Trophoblast cell (in vitro differentiated cells and primary cell): ENCODE data around the gene TET1.
A peak's percentile ranks its signal among the peaks of the same experiment; 100 is the strongest.

Experiments
- DNase-seq, 2 donors: peaks; one replicate each; pipeline ENCODE4 v3.0.0-alpha.2; 2016
- H2AFZ ChIP-seq: 2 replicates; pipeline ENCODE4 v1.6.1; 2013; ENCODE audit warnings: low read length, moderate library complexity, mild to moderate bottlenecking; ENCODE audit not compliant: insufficient read depth, poor library complexity
- H2AK5ac ChIP-seq: 2 replicates; pipeline ENCODE4 v1.6.1; 2013; ENCODE audit warnings: mild to moderate bottlenecking, low read length
- H2BK120ac ChIP-seq: 2 replicates; pipeline ENCODE4 v1.6.1; 2013; ENCODE audit warnings: low read length, mild to moderate bottlenecking, moderate library complexity; ENCODE audit not compliant: insufficient read depth, poor library complexity
- H2BK12ac ChIP-seq: 2 replicates; pipeline ENCODE4 v1.6.1; 2013; ENCODE audit warnings: mild to moderate bottlenecking, low read length, moderate library complexity
- H2BK5ac ChIP-seq: 2 replicates; pipeline ENCODE4 v1.6.1; 2013; ENCODE audit warnings: low read length, low read depth, moderate library complexity, mild to moderate bottlenecking; ENCODE audit not compliant: poor library complexity
- H3K14ac ChIP-seq: 2 replicates; pipeline ENCODE4 v1.6.1; 2013; ENCODE audit warnings: mild to moderate bottlenecking, low read length
- H3K18ac ChIP-seq: 2 replicates; pipeline ENCODE4 v1.6.1; 2013; ENCODE audit warnings: mild to moderate bottlenecking, low read length
- H3K23ac ChIP-seq: 2 replicates; pipeline ENCODE4 v1.6.1; 2013; ENCODE audit warnings: low read length
- H3K27ac ChIP-seq: 2 replicates; pipeline ENCODE4 v1.5.1; 2013; ENCODE audit warnings: low read depth, mild to moderate bottlenecking, inconsistent platforms, low read length, moderate library complexity
- H3K27me3 ChIP-seq: 2 replicates; pipeline ENCODE4 v1.6.1; 2013; ENCODE audit warnings: inconsistent platforms, mild to moderate bottlenecking, low read length, moderate library complexity; ENCODE audit not compliant: insufficient read depth
- H3K36me3 ChIP-seq, 2 experiments: 1 replicate in 1 of 2; 2 replicates in 1 of 2; pipeline ENCODE4 v1.6.1; 2013; ENCODE audit warnings: low read length in 2 of 2, mild to moderate bottlenecking in 2 of 2, moderate library complexity in 1 of 2; ENCODE audit not compliant: insufficient read depth in 2 of 2, control insufficient read depth in 1 of 2
- H3K4ac ChIP-seq: 2 replicates; pipeline ENCODE4 v1.6.1; 2013; ENCODE audit warnings: low read depth, mild to moderate bottlenecking, low read length, moderate library complexity
- H3K4me1 ChIP-seq, 2 experiments: 1 replicate in 1 of 2; 2 replicates in 1 of 2; pipeline ENCODE4 v1.6.1; 2013; ENCODE audit warnings: low read length in 2 of 2, mild to moderate bottlenecking in 2 of 2, moderate library complexity in 1 of 2; ENCODE audit not compliant: insufficient read depth in 2 of 2, control insufficient read depth in 1 of 2
- H3K4me2 ChIP-seq: 2 replicates; pipeline ENCODE4 v1.6.1; 2013; ENCODE audit warnings: inconsistent platforms, mild to moderate bottlenecking, low read length, moderate library complexity
- H3K4me3 ChIP-seq: 2 replicates; pipeline ENCODE4 v1.5.1; 2013; ENCODE audit warnings: mild to moderate bottlenecking, low read depth, low read length, inconsistent platforms
- H3K79me1 ChIP-seq: one replicate; pipeline ENCODE4 v1.6.1; 2013; ENCODE audit warnings: low read length
- H3K79me2 ChIP-seq: 2 replicates; pipeline ENCODE4 v1.6.1; 2013; ENCODE audit warnings: low read length, mild to moderate bottlenecking; ENCODE audit not compliant: control insufficient read depth, insufficient read depth, poor library complexity
- H3K9ac ChIP-seq: 2 replicates; pipeline ENCODE4 v1.6.1; 2013; ENCODE audit warnings: mild to moderate bottlenecking, low read length
- H3K9me3 ChIP-seq: 2 replicates; pipeline ENCODE4 v1.6.1; 2013; ENCODE audit warnings: low read depth, mild to moderate bottlenecking, control low read depth, inconsistent platforms, low read length; ENCODE audit not compliant: insufficient read depth
- H4K12ac ChIP-seq: 2 replicates; pipeline ENCODE4 v1.6.1; 2013; ENCODE audit warnings: low read depth, mild to moderate bottlenecking, low read length, moderate library complexity
- H4K8ac ChIP-seq: 2 replicates; pipeline ENCODE4 v1.6.1; 2013; ENCODE audit warnings: low read depth, mild to moderate bottlenecking, low read length, moderate library complexity
- H4K91ac ChIP-seq: one replicate; pipeline ENCODE4 v1.6.1; 2013; ENCODE audit warnings: low read depth, mild to moderate bottlenecking, low read length, moderate library complexity
- WGBS: extraction: QIAGEN DNeasy Blood & Tissue Kit; methylation state at CpG from one replicate; pipeline ENCODE4 v1.1.7; 2013; ENCODE audit warnings: missing lambda C conversion rate; ENCODE audit not compliant: insufficient read length, insufficient coverage; ENCODE audit errors: extremely low coverage; 5-methylcytosine and 5-hydroxymethylcytosine counted together

Gene TET1

GRCh38 chr10:68586606-68587305 lies 26.6 kb downstream of the TET1 start:
- H3K9me3 ChIP-seq, result no peaks in the 10 kb centered on the region
- no peaks in the 10 kb centered on the region for H3K4me1 ChIP-seq

GRCh38 chr10:68594405-68594804 lies 34.3 kb downstream of the TET1 start:
- peaks cover 3% of the 10 kb centered on the region for H3K79me1 ChIP-seq
- H2AK5ac ChIP-seq, result no peak overlapping the region
- H3K23ac ChIP-seq, result no peak overlapping the region
- no peak overlapping the region for H4K91ac ChIP-seq
- no peak overlapping the region for H3K27ac ChIP-seq
- H2BK5ac ChIP-seq, result peak overlapping the region; percentile 31
- H3K4ac ChIP-seq, result no peak overlapping the region
- no peaks in the 10 kb centered on the region for H3K9me3 ChIP-seq
- no peaks in the 10 kb centered on the region for H3K27me3 ChIP-seq
- peak; percentile 21 to 66 for DNase-seq
- H3K14ac ChIP-seq, result peak overlapping the region; percentile 30
- H2AFZ ChIP-seq, result no peak overlapping the region
- H3K9ac ChIP-seq, result no peak overlapping the region
- peaks cover 0 to 5% of the 10 kb centered on the region in 2 experiments for H3K36me3 ChIP-seq
- H3K4me3 ChIP-seq, result no peak overlapping the region
- no CpG with 5 or more reads among the region's 5 CpGs for WGBS
- H3K4me2 ChIP-seq, result no peak overlapping the region
- peaks cover 2% of the 10 kb centered on the region for H3K79me2 ChIP-seq
- no peak overlapping the region for H2BK120ac ChIP-seq
- H4K12ac ChIP-seq, result no peak overlapping the region
- peaks cover 7 to 13% of the 10 kb centered on the region in 2 experiments for H3K4me1 ChIP-seq
- H3K18ac ChIP-seq, result no peak overlapping the region
- H2BK12ac ChIP-seq, result peak overlapping the region; percentile 71
- no peak overlapping the region for H4K8ac ChIP-seq

More at GRCh38 chr10:68586606-68587305, 26.6 kb downstream of the TET1 start:
- no peak overlapping the region for H3K14ac ChIP-seq
- no peak overlapping the region for H3K4me2 ChIP-seq
- H2BK12ac ChIP-seq, result no peak overlapping the region
- no peak overlapping the region for H2BK5ac ChIP-seq
- H3K4me3 ChIP-seq, result no peak overlapping the region
- H4K12ac ChIP-seq, result no peak overlapping the region
- H3K9ac ChIP-seq, result no peak overlapping the region
- no peaks in the 10 kb centered on the region for H3K79me2 ChIP-seq
- WGBS, result no CpG with 5 or more reads among the region's 5 CpGs
- no peaks in the 10 kb centered on the region for H3K79me1 ChIP-seq
- no peak for DNase-seq
- no peak overlapping the region for H4K91ac ChIP-seq
- no peak overlapping the region for H3K4ac ChIP-seq
- H3K23ac ChIP-seq, result no peak overlapping the region
- H2BK120ac ChIP-seq, result no peak overlapping the region
- no peak overlapping the region for H3K27ac ChIP-seq
- H3K36me3 ChIP-seq, result peaks cover 4 to 10% of the 10 kb centered on the region in 2 experiments
- no peak overlapping the region for H4K8ac ChIP-seq
- no peak overlapping the region for H2AFZ ChIP-seq
- no peak overlapping the region for H3K18ac ChIP-seq
- no peaks in the 10 kb centered on the region for H3K27me3 ChIP-seq
- H2AK5ac ChIP-seq, result no peak overlapping the region

GRCh38 chr10:68595513-68595912 lies 35.4 kb downstream of the TET1 start:
- Histone ChIP-seq H3K18ac (no peak overlapping the region), H3K4me1 (peaks cover 9 to 14% of the 10 kb centered on the region in 2 experiments), H3K4me2 (no peak overlapping the region), H3K79me2 (peaks cover 2% of the 10 kb centered on the region), H3K27ac (no peak overlapping the region), H3K23ac (no peak overlapping the region), H3K9ac (no peak overlapping the region), H4K8ac (no peak overlapping the region), H2BK120ac (no peak overlapping the region), H2AFZ (no peak overlapping the region), H4K91ac (no peak overlapping the region), H3K14ac (no peak overlapping the region), H2BK5ac (no peak overlapping the region), H3K79me1 (peaks cover 11% of the 10 kb centered on the region), H3K4me3 (no peak overlapping the region), H3K9me3 (no peaks in the 10 kb centered on the region), H2AK5ac (no peak overlapping the region), H4K12ac (no peak overlapping the region), H3K36me3 (peaks cover 0 to under 1% of the 10 kb centered on the region in 2 experiments), H3K4ac (no peak overlapping the region), H2BK12ac (no peak overlapping the region), H3K27me3 (no peaks in the 10 kb centered on the region)
- whole genome bisulfite sequencing, result no CpG with 5 or more reads among the region's 6 CpGs
- DNase-seq, result no peak

GRCh38 chr10:68597407-68597806 lies 37.3 kb downstream of the TET1 start:
- no peak overlapping the region for H3K18ac ChIP-seq
- no peak overlapping the region for H3K4me3 ChIP-seq
- no peak overlapping the region for H3K4ac ChIP-seq
- H2BK5ac ChIP-seq, result no peak overlapping the region
- no peak overlapping the region for H2BK12ac ChIP-seq
- no peaks in the 10 kb centered on the region for H3K36me3 ChIP-seq
- H3K23ac ChIP-seq, result no peak overlapping the region
- H3K4me2 ChIP-seq, result no peak overlapping the region
- no peaks in the 10 kb centered on the region for H3K27me3 ChIP-seq
- no peak overlapping the region for H2AFZ ChIP-seq
- H2AK5ac ChIP-seq, result no peak overlapping the region
- peaks cover 9 to 14% of the 10 kb centered on the region in 2 experiments for H3K4me1 ChIP-seq
- no peak overlapping the region for H2BK120ac ChIP-seq
- no peak overlapping the region for H4K91ac ChIP-seq
- no peak overlapping the region for H3K27ac ChIP-seq
- peaks cover 11% of the 10 kb centered on the region for H3K79me1 ChIP-seq
- H3K79me2 ChIP-seq, result peaks cover 2% of the 10 kb centered on the region
- H4K8ac ChIP-seq, result no peak overlapping the region
- no peaks in the 10 kb centered on the region for H3K9me3 ChIP-seq
- H3K14ac ChIP-seq, result no peak overlapping the region
- DNase-seq, result no peak
- H4K12ac ChIP-seq, result no peak overlapping the region
- no CpG with 5 or more reads among the region's 1 CpG for WGBS
- no peak overlapping the region for H3K9ac ChIP-seq
